Right atrium auricular region (tissue), 2 donors: ENCODE results near the gene ASTE1. TPM values are rescaled to one million over a fixed set of nuclear protein-coding genes. Genes with fewer than 3 reads are reported as not detected.

ENCODE experiments used
- DNase-seq: peaks from one replicate; pipeline ENCODE4 v3.0.0-alpha.2; 2019; ENCODE audit warnings: low spot score
- H3K27ac ChIP-seq, 2 donors: fragments of 200-600 bp; sonication (generic); 1 replicate in 1 of 2; 2 replicates in 1 of 2; pipeline ENCODE4 v1.5.1; 2016 to 2019
- H3K27me3 ChIP-seq, 2 donors: fragments of 200-600 bp; sonication (generic); one replicate each; pipeline versions ENCODE4 v1.5.1 to v1.6.0; 2017 to 2019
- H3K36me3 ChIP-seq: fragments of 200-600 bp; sonication (generic); one replicate; pipeline ENCODE4 v1.5.1; 2016
- H3K4me1 ChIP-seq, 2 donors: fragments of 200-600 bp; sonication (generic); one replicate each; pipeline versions ENCODE4 v1.5.1 to v1.6.0; 2017 to 2019
- H3K4me3 ChIP-seq, 2 donors: fragments of 200-600 bp; sonication (generic); 1 replicate in 1 of 2; 2 replicates in 1 of 2; pipeline ENCODE4 v1.5.1; 2017 to 2019; ENCODE audit warnings: mild to moderate bottlenecking in 1 of 2, moderate library complexity in 1 of 2
- H3K9me3 ChIP-seq, 2 donors: fragments of 200-600 bp; sonication (generic); one replicate each; pipeline ENCODE4 v1.5.1; 2019
- CTCF ChIP-seq, 2 donors: fragments of 200-600 bp; sonication (generic); IDR thresholded peaks; one replicate each; pipeline ENCODE4 v1.5.1; 2019; ENCODE audit warnings: antibody characterized with exemption in 2 of 2
- total RNA-seq, 2 donors: library from RNA; depleted of rRNA; stranded (reverse); fragments of >200 nt; gene quantifications; one replicate each; pipeline ENCODE4 v1.1.0, GENCODE V29; 2016

ASTE1 gene
- total RNA-seq, 2 donors from 2014 or later = 1.2 to 2.6 TPM

- H3K36me3 ChIP-seq = no peaks in the 10 kb centered on the region
- H3K9me3 ChIP-seq = no peaks in the 10 kb centered on the region
- H3K27ac ChIP-seq = no peak overlapping the region
- no peak for TF ChIP-seq CTCF (IDR thresholded peaks at IDR 0.05)
- no peak for DNase-seq
- H3K4me1 ChIP-seq = peaks cover 0 to 39% of the 10 kb centered on the region in 2 donors
- H3K27me3 ChIP-seq = no peaks in the 10 kb centered on the region
- peak overlapping the region in 1 of 2 donors; percentile 74 for H3K4me3 ChIP-seq
Observed at GRCh38 chr3:131025539-131025938, 1.1 kb downstream of the ASTE1 start.

GRCh38 chr3:131020122-131020693 is 6.4 kb downstream of the ASTE1 start:
- Histone ChIP-seq H3K27me3 (no peaks in the 10 kb centered on the region), H3K27ac (no peak overlapping the region), H3K4me1 (peaks cover 0 to 31% of the 10 kb centered on the region in 2 donors), H3K9me3 (no peaks in the 10 kb centered on the region), H3K36me3 (peaks cover 3% of the 10 kb centered on the region), H3K4me3 (no peak overlapping the region)
- no peak for TF ChIP-seq CTCF (IDR thresholded peaks at IDR 0.05)
- DNase-seq = no peak

GRCh38 chr3:131018970-131019369 is 7.7 kb downstream of the ASTE1 start:
- no peaks in the 10 kb centered on the region for H3K9me3 ChIP-seq
- DNase-seq = no peak

GRCh38 chr3:131009698-131010097 is 16.9 kb downstream of the ASTE1 start:
- H3K27me3 ChIP-seq = no peaks in the 10 kb centered on the region
- no peak for DNase-seq
- H3K36me3 ChIP-seq = peaks cover 24% of the 10 kb centered on the region
- H3K9me3 ChIP-seq = no peaks in the 10 kb centered on the region
- no peak overlapping the region for H3K27ac ChIP-seq
- no peak overlapping the region for H3K4me3 ChIP-seq
- no peaks in the 10 kb centered on the region for H3K4me1 ChIP-seq
- TF ChIP-seq CTCF (IDR thresholded peaks at IDR 0.05) = no peak

More at GRCh38 chr3:131018970-131019369, 7.7 kb downstream of the ASTE1 start:
- Histone ChIP-seq H3K4me3 (no peak overlapping the region), H3K36me3 (peaks cover 8% of the 10 kb centered on the region), H3K4me1 (peaks cover 0 to 25% of the 10 kb centered on the region in 2 donors), H3K27ac (no peak overlapping the region), H3K27me3 (no peaks in the 10 kb centered on the region)
- no peak for TF ChIP-seq CTCF (IDR thresholded peaks at IDR 0.05)

- H3K36me3 ChIP-seq = peaks cover 19% of the 10 kb centered on the region
- no peak for TF ChIP-seq CTCF (IDR thresholded peaks at IDR 0.05)
- no peak for DNase-seq
- H3K9me3 ChIP-seq = no peaks in the 10 kb centered on the region
- no peaks in the 10 kb centered on the region for H3K27me3 ChIP-seq
- no peak overlapping the region for H3K4me3 ChIP-seq
- no peak overlapping the region for H3K27ac ChIP-seq
- no peaks in the 10 kb centered on the region for H3K4me1 ChIP-seq
Observed at GRCh38 chr3:131008326-131008725, 18.3 kb downstream of the ASTE1 start.

GRCh38 chr3:131007782-131008181 is 18.8 kb downstream of the ASTE1 start:
- TF ChIP-seq CTCF (IDR thresholded peaks at IDR 0.05) = no peak
- no peak for DNase-seq
- Histone ChIP-seq H3K27ac (no peak overlapping the region), H3K4me1 (no peaks in the 10 kb centered on the region), H3K27me3 (no peaks in the 10 kb centered on the region), H3K9me3 (no peaks in the 10 kb centered on the region), H3K4me3 (no peak overlapping the region), H3K36me3 (peaks cover 14% of the 10 kb centered on the region)
